HG03342 (cell line): ENCODE results near the gene FBXL4.

ENCODE experiments used
- ATAC-seq: cut with Tn5 transposase; IDR thresholded peaks from one replicate; pipeline ENCODE4 v1.9.1; 2021; ENCODE audit warnings: mild to moderate bottlenecking, moderate library complexity; ENCODE audit not compliant: unreplicated experiment

Gene FBXL4

DNA sequence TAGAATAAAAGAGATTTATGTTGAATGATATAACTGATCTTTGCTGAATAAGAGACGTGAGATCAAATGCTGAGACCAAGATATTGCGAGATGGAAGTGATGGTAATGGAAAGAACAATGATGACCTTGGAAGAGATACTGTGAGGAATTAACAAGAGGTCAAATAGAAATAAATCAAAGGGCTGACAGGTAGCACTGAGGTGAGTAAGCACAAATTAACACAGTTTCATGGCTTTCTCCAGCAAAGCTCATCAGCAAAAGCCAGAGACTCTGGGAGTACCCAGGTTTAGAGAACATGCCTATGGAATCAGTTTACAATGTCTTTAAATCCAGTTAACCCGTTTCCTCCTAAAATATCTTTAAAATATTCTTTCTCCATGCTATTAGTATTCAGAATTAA, 60.1 kb downstream of the FBXL4 start:
- no peak for ATAC-seq

DNA sequence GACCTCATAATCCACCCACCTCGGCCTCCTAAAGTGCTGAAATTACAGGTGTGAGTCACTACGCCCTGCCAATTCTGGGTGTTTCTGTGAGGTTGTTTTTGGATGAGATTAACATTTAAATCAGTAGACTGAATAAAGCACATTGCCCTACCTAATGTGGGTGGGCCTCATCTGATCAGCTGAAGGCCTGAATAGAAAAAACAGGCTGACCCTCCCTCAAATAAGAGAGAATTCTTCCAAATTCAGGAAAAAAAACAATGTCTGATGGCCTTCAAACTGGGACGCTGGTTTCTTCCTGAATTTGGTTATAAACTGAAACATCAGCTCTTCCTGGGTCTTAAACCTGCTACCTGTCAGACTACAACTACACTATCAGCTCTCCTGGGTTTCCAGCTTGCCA, 62.4 kb downstream of the FBXL4 start:
- no peak for ATAC-seq

DNA sequence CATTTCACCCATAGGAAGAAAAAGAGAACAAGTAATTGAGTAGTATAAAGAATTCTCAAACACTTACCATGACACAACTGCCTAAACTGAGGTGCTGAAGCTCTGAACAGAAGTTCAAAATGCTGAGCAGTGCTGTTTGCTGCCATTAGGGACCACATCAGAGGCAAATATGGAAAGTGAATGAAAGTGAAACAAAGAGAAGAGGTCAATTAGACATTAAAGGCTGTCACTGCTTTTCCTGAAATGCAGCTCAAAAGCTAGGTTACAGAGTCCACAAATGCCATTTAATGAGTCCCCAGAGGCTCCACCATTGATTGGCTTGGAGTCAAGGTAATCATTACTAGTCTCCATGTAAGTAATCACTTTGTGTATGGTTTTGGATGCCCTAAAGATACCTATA, 67.3 kb downstream of the FBXL4 start:
- ATAC-seq, result peak; percentile 97

DNA sequence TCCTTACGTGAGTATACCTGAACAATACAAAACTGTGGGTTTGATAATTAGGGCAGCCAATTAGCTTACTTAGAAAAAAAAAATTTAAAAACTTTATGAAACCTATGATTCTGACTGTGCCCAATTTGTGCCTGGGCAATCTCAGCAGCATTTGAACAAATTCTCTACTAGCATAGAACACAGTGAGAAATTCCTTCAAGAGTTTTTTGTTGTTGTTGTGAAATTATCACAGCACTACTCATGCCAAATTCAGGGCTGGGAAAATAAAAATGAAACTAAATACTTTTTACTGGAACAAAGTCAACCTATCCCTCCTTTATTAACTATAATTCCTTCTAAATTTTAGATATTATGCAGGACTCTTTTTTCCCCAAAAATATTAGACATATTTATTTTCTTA, 70.5 kb downstream of the FBXL4 start:
- ATAC-seq, result no peak

DNA sequence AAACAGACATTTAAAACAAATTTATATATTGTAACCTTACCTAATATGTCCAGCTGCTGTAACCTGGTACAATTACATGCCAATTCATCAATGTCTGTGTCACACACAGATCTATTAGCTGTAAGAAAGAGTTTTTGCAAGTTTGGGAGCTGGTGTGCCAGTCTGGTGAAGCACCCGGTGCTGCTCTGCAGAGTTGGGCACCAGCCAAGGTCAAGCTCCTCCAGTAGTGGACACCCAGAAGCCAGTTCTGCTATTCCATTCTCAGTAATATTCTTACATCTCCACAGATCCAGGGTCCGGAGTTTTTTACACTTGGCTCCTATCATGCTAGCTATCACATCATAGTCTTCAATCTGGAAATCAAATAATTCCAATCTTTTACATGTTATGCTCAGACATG, 72.4 kb downstream of the FBXL4 start:
- no peak for ATAC-seq

DNA sequence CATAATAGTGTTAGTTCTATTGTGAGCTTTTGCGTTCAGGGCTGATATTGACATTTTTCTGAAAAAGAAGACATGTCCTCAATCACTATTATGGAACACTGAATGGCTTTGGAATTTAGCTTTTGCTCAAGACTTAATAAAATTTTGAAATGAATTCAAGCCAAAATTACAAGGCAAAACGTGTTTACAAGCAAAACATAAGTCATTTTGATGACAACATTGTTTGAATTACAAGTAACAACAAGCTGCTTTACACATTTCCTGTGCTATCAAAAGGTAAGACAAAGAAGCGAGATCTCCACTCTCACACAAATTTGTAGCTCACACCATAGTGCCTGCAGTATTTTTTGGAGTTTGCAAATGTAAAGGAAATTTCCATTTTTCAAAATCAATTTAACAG, 75.9 kb downstream of the FBXL4 start:
- ATAC-seq, result no peak

DNA sequence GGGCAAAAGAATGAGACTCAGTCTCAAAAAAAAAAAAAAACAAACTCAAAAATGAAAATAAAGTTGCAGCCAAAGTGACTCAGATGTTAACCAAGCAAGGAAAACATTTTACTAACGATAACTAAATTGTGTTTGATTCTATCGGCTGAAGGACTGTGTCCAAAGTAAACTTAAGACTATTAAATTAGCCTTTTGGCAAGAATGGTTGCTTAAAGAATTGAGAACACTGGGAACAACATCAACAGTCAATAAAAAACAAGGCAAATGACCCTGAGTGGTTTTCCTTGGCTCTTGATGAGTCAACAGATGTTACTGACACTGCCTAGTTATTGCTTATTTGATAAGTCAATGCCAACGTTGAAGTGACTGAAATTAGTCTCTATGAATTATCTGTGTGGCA, 76.7 kb downstream of the FBXL4 start:
- no peak for ATAC-seq

DNA sequence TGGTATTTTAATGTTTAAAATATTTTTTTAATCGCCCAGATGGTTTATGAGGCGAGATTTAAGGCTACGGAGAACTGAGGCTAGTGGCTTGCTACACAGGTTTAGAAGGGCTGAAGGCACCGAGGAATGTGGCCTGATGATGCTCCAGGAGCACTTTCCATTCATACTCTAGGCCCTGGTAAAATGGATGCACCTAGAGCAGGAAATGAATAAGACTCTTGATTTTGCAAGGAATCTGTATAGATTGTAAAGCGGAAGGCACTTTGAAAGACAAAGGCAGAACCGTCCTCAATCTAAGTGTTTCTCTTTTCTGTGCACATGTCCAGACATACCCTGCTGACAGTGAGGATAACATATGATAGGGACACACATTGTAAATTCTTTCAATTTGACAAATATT, 83.2 kb downstream of the FBXL4 start:
- no peak for ATAC-seq

DNA sequence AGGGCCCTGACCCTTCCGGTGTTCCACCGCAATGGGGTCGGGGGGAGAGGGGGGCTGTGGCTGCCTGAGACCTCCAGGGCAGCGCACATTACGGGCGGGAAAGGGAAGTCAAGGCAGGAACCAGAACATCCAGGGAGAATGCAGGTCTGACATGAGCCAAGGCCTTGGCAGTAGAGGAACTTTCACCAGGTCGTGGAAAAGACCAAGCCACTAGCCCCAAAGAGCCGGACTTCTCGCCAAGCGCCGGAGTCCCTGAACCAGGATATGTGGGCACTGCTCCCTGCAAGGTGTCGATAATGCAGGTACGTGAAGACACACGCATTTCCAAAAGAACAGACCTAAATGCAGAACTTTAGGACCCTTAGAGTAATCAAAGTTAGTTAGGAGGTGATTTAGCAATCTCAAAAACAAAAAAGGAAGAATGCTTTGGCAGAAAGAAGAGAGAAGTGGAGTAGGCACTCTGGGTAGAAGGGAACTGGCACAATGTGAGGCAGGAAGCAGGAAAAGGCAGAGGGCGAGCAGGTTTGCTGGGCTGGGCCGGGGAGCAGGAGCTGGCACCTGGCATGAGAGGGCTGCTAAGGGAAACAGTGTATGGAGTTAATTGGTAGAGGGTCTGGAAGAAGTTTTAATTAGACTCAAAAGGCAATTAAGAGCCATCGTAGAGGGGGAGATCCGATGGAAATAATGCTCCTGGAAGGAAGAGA, 99.1 kb downstream of the FBXL4 start:
- ATAC-seq, result no peak

DNA sequence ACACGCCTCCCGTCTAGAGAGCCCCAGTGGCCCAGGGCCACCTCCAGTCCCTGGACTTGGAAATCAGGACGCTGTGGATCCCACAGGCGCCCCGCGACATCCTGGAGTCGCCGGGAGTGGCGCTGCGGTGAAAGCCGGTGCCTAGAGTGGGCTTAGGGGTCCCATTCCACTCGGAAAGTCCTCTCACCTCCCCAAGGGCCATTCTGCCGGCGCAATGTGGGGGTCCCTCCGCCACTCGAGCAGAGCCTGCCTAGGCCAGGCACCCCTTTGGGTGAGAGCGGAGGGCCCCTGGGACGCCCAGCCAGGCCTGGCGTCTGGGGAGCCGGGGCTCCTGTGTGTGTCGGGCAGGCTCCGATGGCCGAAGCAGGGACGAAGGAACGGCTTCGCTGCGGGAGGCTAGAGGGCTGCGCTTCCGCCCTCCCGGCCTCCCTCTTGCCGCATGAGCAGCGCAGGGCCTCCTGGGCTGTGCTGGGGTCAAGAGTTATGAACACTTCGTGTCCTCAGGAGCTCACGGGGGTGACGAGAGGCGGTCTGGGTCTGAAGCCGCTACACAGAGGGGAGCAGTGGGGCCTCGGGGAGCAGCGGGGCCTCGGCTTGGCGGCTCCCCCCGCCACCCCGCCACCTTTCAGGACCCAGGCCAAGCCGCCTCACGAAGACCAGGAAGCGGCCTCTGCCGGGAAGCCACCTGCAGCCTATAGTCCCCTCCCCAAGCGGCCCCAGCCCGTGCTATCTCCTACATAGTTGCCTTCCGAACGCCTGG, 99.8 kb downstream of the FBXL4 start:
- ATAC-seq, result peak; percentile 45

DNA sequence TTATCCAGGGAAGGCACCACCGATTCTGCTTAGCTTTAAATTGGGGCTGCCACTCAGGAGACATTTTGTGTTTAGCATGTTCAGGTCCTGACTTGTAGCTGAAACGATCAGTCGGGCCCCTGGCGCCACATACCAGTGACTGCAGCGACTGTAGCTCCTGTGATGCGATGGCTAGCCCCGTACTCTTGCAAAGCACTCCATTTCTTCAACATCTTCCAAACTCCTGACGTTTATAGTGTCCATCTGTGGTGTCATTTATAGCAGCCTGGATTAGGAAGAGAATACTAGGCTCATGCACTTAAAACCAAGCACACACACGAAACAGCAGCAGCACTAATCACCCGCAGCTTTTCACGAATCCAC, 100.3 kb downstream of the FBXL4 start:
- no peak for ATAC-seq

DNA sequence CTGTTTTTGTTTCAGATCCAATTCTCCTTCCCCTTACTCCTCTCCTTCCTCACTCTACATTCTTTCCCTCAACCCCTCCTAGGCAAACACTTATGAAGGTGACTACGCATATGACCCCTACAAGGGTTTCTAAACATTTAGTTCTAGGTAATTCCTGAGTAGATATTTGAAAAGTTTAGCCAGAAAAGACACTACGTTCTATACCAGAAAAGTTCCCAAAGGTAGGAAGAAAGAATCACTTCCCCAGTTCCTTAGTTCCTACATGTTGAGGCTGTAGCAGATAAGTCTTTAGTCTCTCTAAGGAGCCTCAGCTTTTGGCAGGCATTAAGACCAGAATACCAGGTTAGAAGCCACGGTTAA, 101.7 kb downstream of the FBXL4 start:
- no peak for ATAC-seq

DNA sequence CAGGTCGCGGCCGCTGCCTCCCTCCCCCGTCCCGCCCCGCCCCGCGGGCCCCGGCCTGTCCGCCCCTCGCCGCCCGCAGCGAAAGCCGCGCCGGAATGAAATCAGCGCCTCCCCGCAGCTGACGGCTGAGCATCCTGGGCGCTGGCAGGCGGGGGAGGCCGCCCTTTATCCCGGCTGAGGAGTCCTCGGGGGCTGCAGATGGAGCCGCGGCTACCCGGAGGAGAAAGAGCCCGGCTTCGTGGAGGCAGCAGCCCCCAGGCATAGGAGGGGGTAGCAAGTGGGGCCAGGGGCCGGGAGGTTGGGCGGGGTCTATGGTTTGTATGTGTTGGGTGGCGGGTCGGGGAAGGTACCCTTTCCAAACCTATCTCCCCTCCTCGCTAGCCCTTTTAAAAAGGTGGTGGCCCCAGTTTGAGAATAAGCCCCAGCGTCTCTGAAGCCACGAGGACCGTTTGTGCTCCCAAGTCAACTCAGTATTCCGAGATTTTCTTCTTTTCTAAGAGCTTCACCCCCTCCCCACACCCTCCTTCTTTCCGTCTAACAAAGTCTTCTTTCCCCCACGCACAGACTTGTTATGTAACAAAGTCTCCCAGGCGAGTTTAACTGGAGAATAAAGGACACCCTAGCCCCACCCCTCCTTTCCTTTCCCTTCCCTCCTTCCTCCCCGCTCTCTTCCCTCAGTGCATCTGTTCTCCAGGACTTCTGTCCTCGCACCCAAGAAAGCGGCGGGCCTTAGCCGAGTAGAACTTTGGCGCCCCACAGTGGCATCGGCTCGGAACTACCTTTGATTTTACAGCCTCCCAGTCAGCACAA, 102.3 kb downstream of the FBXL4 start:
- ATAC-seq, result peak; percentile 52

DNA sequence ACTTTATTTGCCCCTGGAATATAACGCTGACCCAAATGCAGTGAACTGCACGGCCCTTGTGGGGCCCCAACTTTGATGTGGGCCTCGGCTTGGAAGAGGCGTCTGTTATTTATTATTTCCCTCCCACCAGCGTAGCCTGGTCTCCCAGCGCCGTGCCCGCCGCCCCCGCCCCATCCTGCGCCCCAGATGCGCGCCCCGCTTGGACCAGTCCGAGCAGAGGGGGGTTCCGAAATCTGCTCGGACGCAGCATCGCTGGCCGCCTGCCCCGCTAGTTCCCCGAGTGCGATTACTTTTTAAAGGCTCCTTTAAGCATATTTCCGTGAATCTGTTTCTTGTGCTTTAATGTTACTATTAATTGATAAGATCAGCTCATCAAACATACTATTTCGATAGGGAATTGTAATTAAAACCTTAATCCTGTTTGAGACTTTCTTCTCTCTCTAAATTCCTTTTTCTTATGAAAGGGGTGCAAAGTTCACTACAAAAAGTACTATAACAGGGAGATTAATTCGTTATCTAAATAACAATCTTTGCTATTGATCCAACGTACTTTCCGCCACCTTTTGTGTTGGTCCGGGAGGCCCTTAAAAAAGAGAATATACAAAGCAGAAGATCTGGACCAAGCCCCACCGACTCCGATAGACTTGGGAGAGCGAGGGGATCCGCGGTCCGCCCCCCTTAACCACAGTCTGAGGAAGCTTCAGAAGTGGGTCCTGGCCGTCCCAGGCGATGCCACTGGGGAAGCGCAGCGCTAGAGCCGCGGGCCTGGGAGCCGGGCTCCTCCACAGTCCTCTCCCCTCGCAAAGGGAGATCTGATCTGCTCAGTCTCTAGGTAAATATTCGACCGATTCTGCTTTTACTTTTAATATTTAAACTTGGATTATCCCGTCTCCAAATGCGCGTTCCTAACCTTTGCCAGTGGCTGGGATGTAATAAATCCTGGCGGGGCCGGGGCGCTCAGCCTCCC, 103.2 kb downstream of the FBXL4 start:
- no peak for ATAC-seq

DNA sequence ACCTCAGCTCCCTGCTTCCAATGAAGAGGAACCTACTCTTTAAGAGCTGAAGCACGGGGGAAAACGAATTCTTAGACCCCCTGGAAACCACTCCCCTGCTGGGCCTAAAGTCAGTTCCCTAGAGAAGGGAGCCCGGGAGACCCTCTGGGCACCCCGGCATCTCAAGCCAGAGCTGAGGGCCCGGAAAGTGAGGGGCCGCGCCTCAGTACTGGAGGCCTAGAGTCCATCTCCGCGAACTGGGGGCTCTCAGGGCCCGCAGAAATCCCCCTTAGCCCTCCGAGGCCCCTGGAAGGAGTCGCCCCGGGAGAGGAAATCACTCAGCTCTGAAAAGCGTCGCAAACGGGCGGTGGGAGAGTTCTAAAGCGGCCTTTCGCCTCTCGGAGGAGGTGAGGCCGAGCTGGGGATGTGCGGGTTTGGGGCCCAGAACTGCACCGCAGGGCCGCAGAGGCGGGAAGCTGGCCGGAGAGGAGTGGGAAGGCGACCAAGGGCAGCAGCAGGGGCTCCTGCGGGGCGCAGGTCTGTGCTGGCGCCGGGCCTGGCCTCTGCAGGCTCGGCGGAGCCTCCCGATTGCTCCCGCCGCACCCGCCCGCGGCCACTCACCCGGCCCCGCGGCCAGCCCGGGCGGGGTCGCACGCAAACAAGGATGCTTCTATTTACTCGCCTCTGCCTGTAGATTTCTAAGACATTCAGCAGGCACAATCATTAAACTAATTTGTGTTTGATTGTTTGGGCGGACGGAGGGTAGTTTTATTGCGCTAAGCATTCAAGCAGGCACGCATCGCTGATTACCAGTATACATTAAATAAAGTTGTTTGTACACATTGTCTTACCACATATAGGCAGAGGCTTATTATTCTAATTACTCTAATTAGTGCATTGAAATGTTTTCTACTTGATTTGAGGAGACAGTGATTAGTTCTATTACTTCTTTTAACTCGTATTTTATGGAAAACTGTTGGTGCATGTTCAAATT, 104.2 kb downstream of the FBXL4 start:
- no peak for ATAC-seq

DNA sequence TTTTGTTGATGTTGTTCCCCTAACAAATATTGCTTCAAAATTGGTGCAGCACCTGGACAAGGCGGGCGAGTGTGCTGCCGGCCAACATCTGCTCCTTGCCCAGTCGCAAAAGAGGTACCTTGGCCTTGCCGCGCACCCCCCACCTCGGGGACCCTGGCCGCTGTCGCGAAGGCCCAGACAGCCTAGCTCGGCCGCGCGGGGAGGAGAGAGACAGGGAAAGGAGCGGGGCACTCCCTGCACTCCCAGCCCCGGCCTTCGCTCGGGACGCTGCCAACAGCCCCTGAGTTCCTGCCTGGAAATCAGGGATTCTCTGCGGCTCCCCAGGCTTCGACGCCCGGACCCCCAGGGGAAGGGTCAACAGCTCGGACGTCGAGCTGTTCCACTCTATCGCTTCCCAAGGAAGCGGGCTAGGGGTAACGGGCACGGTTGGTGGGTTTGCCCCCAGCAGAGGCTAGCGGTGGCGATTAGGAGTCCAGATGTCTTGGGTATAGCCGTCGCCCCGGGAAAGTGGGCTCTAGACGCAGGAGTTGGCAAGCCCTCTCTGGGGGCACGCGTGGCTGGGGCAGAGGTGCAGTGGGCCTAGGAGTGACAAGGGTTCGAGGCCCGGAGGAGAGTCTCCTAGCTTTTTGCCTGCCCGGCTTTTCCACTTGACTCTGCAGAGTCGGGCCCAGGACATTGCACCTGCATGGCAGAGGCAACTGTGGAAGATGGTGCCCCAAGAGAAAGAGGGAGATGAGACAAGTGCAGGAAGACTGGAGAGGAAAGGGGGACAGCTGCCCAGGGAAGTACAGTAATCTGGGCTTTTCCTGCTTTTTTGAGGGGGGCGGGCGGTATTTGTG, 105.2 kb downstream of the FBXL4 start:
- no peak for ATAC-seq

DNA sequence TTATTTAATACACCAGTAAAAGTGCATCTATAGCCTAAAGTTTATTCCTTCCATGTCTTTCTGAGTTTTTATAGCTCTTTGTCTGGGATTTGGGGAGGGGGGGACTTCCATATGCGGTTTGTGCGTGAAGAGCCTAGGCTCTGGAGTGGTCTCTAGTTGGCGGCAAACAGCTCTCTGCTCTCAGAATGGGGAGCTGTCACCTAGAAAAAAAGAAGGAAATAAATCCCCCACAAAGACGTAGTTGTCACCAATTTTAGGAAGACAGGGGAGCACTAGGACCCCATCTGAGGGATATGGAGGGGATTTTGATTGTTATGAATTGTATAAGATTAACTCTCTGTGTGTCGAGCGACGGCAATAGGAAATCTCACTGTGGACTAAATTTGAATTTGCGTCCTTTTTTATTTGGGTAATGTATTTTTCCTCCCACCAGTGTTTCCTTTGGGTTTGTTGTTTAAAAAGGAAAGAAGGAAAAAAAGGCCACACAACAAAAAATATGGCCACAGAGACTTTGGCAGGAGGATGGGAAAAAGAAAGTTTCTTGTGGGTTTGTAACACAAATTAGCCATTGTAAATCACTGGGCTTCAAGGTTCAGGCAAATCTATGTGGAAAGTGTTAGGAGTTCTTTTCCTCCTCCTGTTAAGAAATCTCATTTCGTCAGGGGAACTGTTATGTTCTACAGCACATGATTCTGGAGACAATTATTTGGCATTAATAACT, 106.0 kb downstream of the FBXL4 start:
- ATAC-seq, result no peak

DNA sequence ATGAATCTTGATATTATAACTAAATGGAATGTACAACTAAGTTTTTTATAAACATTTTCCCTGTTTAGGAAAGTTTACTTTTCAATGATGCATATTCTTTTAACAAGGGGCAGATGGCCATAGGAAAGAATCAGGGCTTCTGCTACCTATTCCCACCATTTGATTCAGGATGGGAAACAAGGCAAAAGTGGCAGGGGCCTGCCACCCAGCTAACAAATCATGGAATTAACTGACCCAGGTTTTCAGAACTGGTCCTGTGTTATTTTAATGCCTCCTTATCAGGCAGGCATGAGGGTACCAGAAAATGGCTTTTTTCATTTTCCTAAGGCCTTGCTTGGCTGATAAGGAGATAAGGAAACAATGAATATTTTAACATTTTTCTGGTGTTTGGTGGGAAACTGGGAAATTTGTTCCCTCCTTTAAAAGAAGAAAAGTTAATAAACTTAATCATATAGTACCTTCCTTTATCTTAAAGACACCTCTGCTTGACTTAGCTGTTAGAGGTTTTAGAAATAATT, 106.7 kb downstream of the FBXL4 start:
- no peak for ATAC-seq
